HEK293 (cell line): ENCODE results near the gene KCNF1.

Experiments used
- CTCF ChIA-PET: fragments of 350-600 bp; formaldehyde crosslinking; extraction: SDS; loops from one replicate; lab custom pipeline; 2021; ENCODE audit warnings: antibody characterized with exemption; lab: Yijun Ruan, JAX
- POLR2A ChIA-PET: fragments of 300-600 bp; formaldehyde crosslinking; extraction: SDS; loops from one replicate; lab custom pipeline; 2020; ENCODE audit warnings: antibody characterized with exemption, inconsistent platforms; lab: Yijun Ruan, JAX
- H3K27ac ChIP-seq: fragments of 200-500 bp; sonication (Bioruptor generic); 2 replicates; pipeline ENCODE4 v1.5.1; 2014; ENCODE audit warnings: low read depth, low read length, control low read depth, inconsistent platforms; ENCODE audit errors: extremely low read depth
- H3K36me3 ChIP-seq, 2 experiments: fragments of 200-500 bp in 1 of 2; sonication (Bioruptor generic) in 1 of 2; 1 replicate in 1 of 2; 2 replicates in 1 of 2; pipeline ENCODE4 v1.5.1; 2014 to 2017; ENCODE audit warnings: inconsistent platforms in 2 of 2, low read length in 2 of 2; ENCODE audit not compliant: control insufficient read depth in 2 of 2, insufficient read depth in 1 of 2
- H3K4me1 ChIP-seq: fragments of 200-500 bp; sonication (Bioruptor generic); 2 replicates; pipeline ENCODE4 v1.5.1; 2014; ENCODE audit warnings: mild to moderate bottlenecking, low read length, inconsistent platforms; ENCODE audit not compliant: control insufficient read depth, insufficient read depth
- H3K4me3 ChIP-seq: 2 replicates; pipeline ENCODE4 v1.5.1; 2011; ENCODE audit warnings: low read depth, mild to moderate bottlenecking, control low read depth, low read length, moderate library complexity
- H3K9me3 ChIP-seq: fragments of 200-500 bp; sonication (Bioruptor generic); 2 replicates; pipeline ENCODE4 v1.5.1; 2014; ENCODE audit warnings: low read depth, low read length, inconsistent platforms; ENCODE audit not compliant: control insufficient read depth, insufficient read depth
- BCL11B ChIP-seq: fragments of 450-650 bp; formaldehyde crosslinking; IDR thresholded peaks from 2 replicates; pipeline ENCODE4 v1.5.1; 2016; ENCODE audit warnings: low read depth, missing biosample characterization, missing genetic modification characterization
- OVOL3 ChIP-seq: fragments of 450-650 bp; formaldehyde crosslinking; IDR thresholded peaks from 2 replicates; pipeline ENCODE4 v1.5.1; 2016; ENCODE audit warnings: missing biosample characterization, missing genetic modification characterization
- SCRT2 ChIP-seq: fragments of 450-650 bp; formaldehyde crosslinking; IDR thresholded peaks from 2 replicates; pipeline ENCODE4 v1.5.1; 2016; ENCODE audit warnings: missing biosample characterization, missing genetic modification characterization
- ZBTB10 ChIP-seq: fragments of 450-650 bp; formaldehyde crosslinking; IDR thresholded peaks from 2 replicates; pipeline ENCODE4 v1.5.1; 2016; ENCODE audit warnings: missing biosample characterization, missing genetic modification characterization
- ZBTB49 ChIP-seq: fragments of 450-650 bp; formaldehyde crosslinking; IDR thresholded peaks from 2 replicates; pipeline ENCODE4 v1.5.1; 2016; ENCODE audit warnings: missing biosample characterization, missing genetic modification characterization, low read depth
- ZFP41 ChIP-seq: fragments of 450-650 bp; formaldehyde crosslinking; IDR thresholded peaks from 2 replicates; pipeline ENCODE4 v1.5.1; 2016; ENCODE audit warnings: missing biosample characterization, missing genetic modification characterization, borderline replicate concordance
- ZNF157 ChIP-seq: fragments of 450-650 bp; formaldehyde crosslinking; IDR thresholded peaks from 2 replicates; pipeline ENCODE4 v1.5.1; 2016; ENCODE audit warnings: missing biosample characterization, missing genetic modification characterization
- ZNF211 ChIP-seq: fragments of 450-650 bp; formaldehyde crosslinking; IDR thresholded peaks from 2 replicates; pipeline ENCODE4 v1.5.1; 2016; ENCODE audit warnings: low read depth, missing biosample characterization, missing genetic modification characterization
- ZNF311 ChIP-seq: fragments of 450-650 bp; formaldehyde crosslinking; IDR thresholded peaks from 2 replicates; pipeline ENCODE4 v1.5.1; 2017; ENCODE audit warnings: missing biosample characterization, missing genetic modification characterization, borderline replicate concordance
- ZNF394 ChIP-seq: fragments of 450-650 bp; formaldehyde crosslinking; IDR thresholded peaks from 2 replicates; pipeline ENCODE4 v1.5.1; 2016; ENCODE audit warnings: missing biosample characterization, missing genetic modification characterization, mild to moderate bottlenecking, moderate library complexity, borderline replicate concordance
- ZNF510 ChIP-seq: fragments of 450-650 bp; formaldehyde crosslinking; IDR thresholded peaks from 2 replicates; pipeline ENCODE4 v1.5.1; 2018; ENCODE audit warnings: mild to moderate bottlenecking, missing genetic modification characterization, missing biosample characterization; ENCODE audit not compliant: insufficient replicate concordance
- ZNF514 ChIP-seq: fragments of 450-650 bp; formaldehyde crosslinking; IDR thresholded peaks from 2 replicates; pipeline ENCODE4 v1.5.1; 2016; ENCODE audit warnings: missing biosample characterization, missing genetic modification characterization
- ZNF585B ChIP-seq: fragments of 450-650 bp; formaldehyde crosslinking; IDR thresholded peaks from 2 replicates; pipeline ENCODE4 v1.5.1; 2016; ENCODE audit warnings: missing biosample characterization, missing genetic modification characterization
- ZSCAN4 ChIP-seq: fragments of 450-650 bp; formaldehyde crosslinking; IDR thresholded peaks from 2 replicates; pipeline ENCODE4 v1.5.1; 2017; ENCODE audit warnings: missing biosample characterization, missing genetic modification characterization

KCNF1 gene

GRCh38 chr2:10879159-10879558 is 32.6 kb upstream of the KCNF1 start:
- Histone ChIP-seq H3K9me3 (no peaks in the 10 kb centered on the region), H3K4me3 (no peak overlapping the region), H3K27ac (no peak overlapping the region)
- TF ChIP-seq ZFP41 (tag by site-specific recombination), result no peak
- TF ChIP-seq ZSCAN4 (tag by site-specific recombination), result no peak
- TF ChIP-seq ZNF394 (tag by site-specific recombination), result no peak
- TF ChIP-seq ZBTB49 (tag by site-specific recombination), result no peak
- TF ChIP-seq ZNF311 (tag by site-specific recombination), result no peak
- TF ChIP-seq ZNF157 (tag by site-specific recombination), result no peak
- TF ChIP-seq ZNF585B (tag by site-specific recombination), result no peak
- TF ChIP-seq ZNF510 (tag by site-specific recombination), result no peak
- TF ChIP-seq SCRT2 (tag by site-specific recombination), result no peak
- TF ChIP-seq, all 188 proteins: peak for 0
- Histone ChIP-seq H3K36me3 (no peaks in the 10 kb centered on the region), H3K4me1 (no peaks in the 10 kb centered on the region)
- ChIA-PET CTCF (no interaction called here), POLR2A (no interaction called here)

- Histone ChIP-seq H3K27ac (no peak overlapping the region), H3K36me3 (no peaks in the 10 kb centered on the region), H3K9me3 (no peaks in the 10 kb centered on the region), H3K4me3 (no peak overlapping the region), H3K4me1 (no peaks in the 10 kb centered on the region)
- TF ChIP-seq OVOL3 (tag by site-specific recombination) (no peak), BCL11B (tag by site-specific recombination) (no peak), ZNF211 (tag by site-specific recombination) (no peak), ZBTB10 (no peak), ZNF514 (tag by site-specific recombination) (no peak)
- TF ChIP-seq, all 188 proteins: peak for 0
- CTCF ChIA-PET, result interaction anchor here (1.5 kb wide), 1 partner anchor 252 kb away, joined by 4 read pairs; a partner anchor contains a TSS
- POLR2A ChIA-PET, result no interaction called here
These were observed 31.8 kb upstream of the KCNF1 start for GRCh38 chr2:10879624-10880585.
